Activated CD4-positive, alpha-beta T cell treated with anti-CD3 and anti-CD28 coated beads, Interleukin-2, Interleukin-6, amounts not matched to agents 100 ng/mL and 50 ng/mL, durations not matched to agents 16 hours and 8 hours (primary cell): ENCODE results near the gene FXYD6.

Source experiments
- DNase-seq: peaks from one replicate; pipeline ENCODE4 v3.0.0-alpha.2; 2020

Gene FXYD6

DNA sequence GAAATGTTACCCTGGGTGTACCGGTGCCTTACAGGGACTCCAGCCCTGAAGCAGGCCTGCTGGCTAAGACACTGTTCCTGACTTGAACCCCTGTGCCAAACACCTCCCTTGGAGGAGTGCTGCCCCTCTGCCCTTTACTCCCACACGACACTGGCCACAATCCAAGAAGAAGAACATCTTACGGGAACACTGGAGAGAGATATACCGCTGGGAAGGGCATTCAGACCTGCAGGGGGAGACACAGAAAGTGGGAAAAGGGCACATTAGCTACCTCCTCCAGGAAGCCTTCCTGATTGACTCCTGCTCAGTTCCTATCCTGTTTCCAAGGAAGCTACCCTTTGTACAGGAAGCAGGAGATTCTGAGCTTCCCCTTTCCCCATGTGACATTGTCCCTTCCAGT, 34.1 kb upstream of the FXYD6 start:
- no peak for DNase-seq

GRCh38 chr11:117909611-117910382, 33.3 kb upstream of the FXYD6 start:
- no peak for DNase-seq

GRCh38 chr11:117908959-117909610, 32.6 kb upstream of the FXYD6 start:
- no peak for DNase-seq

DNA sequence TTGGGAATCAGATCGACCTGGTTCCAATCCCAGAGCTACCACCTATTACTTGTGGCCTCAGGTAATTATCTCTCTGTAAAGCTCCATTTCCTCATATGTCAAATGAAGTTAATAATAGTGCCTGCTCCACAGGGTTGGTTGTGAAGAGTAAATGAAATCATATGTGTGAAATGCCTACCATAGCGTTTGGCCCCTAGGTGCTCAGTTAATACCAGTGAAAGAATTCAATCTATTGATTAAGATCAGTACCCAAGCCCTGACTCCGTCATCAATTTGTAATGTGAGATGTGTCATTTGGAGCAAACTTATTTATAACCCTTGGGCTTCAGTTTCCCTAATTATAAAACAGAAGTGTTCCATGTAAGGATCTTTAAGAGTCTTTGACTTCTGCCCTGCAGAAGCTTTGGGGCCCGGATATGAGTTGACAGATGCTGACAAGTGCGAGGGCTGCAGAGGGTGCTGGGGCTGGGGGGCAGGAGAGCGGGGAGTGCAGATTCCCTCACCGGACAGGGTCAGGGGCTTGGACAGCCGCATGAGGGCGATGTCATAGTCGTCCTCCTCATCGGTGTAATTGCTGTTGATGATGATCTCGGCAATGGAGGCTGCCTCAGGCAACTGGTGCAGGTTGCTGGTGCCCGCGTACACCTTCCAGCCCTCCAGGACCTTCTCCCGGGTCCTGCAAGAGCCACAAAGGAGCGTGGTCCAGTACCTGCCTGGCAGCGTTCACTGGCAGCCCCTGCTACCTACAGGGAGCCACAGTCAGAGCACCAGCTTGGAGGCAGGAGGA, 31.8 kb upstream of the FXYD6 start:
- no peak for DNase-seq

DNA sequence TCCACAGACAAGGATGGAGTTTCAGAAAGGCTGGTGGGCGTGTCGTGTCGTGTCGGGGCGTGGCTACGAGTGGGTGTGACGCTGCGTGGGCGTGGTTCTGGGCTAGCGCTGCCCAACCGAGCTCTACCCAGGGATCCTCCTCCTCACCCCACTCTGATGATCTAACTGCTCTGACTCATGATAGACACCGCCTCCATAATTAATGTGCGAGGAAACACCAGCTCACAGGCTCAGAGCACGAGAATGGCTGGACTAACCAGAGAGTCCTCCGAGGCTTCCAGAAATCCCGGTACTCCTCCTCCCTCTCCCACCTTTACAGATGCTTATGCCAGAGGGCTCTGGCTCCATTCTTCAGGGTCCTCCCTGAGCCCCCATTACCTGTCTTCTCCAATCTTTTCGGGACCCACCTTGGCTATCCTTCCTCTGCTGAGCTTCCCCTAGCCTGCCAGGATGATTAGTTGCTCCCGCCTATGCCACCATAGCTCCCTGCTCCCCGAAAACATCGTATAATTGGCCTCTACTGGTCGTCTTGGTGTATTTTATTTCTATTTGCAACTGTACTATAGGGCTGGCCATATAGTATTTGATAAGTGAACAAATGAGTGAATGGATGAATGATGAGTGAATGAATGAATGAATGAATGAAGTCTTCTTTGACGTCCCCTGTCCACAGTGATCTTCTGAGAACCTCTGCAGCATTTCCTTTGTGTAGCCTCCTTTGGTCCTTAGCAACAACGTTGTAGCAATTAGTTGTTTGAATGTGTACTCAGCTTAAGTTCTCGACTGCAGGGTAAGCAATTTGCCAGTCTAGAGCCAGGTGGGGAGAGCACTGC, 31.0 kb upstream of the FXYD6 start:
- DNase-seq, result peak; percentile 83

- DNase-seq, result no peak
Measured at GRCh38 chr11:117906710-117907109, 30.3 kb upstream of the FXYD6 start.

- no peak for DNase-seq
Measured at GRCh38 chr11:117906126-117906525, 29.7 kb upstream of the FXYD6 start.

GRCh38 chr11:117905524-117905923, 29.1 kb upstream of the FXYD6 start:
- no peak for DNase-seq

DNA sequence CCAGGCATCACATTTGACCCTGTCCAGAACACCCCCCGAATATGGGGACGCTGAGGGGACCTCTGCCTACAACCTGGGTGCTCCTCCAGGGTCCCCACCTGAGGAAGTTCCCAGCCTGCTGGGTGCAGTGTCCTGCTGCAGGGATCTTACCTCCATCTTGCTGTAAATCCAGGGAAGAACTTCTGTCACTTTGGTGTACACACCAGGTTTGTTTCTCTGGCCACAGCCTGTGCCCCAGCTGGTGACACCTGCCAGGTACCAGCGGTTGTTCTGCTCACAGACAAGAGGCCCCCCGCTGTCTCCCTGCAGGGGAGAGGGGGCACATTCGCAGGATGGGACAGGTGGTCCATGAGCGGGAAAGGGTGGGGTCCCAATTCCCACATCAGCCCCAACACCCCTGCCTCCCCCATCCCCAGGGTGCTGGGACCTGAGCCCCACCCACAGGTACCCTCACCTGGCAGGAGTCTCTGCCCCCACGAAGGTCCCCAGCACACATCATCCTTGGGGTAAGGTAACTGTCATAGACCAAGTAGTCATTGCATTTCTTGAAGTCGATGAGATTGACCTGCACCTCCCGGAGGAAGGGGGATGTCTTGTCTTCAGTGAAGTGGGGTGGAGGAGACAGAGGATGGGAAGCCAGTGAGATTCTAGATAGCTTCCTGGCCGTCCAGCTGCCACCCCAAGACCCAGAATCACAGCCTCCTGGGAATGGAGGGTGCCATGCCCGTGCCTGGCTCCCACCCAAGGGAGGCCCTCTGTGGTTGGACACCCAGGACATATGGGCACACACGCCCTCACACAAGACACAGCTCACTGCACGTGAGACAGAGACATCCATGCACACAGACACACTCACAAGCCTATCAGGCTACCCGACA, 27.3 kb upstream of the FXYD6 start:
- no peak for DNase-seq

DNA sequence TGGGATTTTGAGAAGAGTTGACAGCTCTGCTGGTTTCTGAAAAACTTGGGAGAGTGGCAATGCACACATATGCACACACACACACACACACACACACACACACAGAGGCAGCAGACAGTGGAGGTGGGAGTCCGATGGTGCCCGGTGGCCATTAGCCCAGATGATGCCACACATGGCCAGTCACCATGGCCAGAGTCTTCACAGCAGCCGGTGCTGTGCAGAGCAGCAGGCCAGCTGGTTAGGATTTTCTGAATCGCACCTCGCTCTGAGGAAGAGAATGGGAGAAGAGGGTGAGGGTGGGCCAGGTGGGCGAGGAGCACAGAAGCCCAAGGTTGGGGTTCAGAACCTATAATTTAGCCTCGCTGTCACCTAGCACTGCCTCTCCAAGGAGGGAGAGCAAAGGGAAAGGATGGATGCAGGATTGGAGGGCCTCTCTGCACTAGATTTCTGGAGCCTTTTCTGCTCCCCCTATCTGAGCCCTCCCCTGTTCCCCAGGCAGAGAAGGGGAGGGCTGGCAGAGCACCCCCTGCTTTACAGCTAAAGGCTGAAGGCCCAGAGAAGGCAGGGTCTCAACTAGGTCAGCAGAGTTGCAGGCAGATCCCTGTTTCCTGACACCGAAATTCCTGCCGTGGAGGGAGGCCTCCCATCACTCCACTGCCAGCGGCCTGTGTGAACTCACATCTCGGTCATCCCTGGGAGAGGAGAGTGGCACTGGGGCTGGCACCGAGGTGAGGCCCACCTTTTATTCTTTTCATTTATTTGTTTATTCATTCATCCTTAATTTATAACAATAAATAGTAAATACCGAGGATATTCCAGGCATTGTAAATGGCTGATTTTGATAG, 25.8 kb upstream of the FXYD6 start:
- no peak for DNase-seq

- no peak for DNase-seq
Measured at GRCh38 chr11:117901601-117902000, 25.1 kb upstream of the FXYD6 start.

DNA sequence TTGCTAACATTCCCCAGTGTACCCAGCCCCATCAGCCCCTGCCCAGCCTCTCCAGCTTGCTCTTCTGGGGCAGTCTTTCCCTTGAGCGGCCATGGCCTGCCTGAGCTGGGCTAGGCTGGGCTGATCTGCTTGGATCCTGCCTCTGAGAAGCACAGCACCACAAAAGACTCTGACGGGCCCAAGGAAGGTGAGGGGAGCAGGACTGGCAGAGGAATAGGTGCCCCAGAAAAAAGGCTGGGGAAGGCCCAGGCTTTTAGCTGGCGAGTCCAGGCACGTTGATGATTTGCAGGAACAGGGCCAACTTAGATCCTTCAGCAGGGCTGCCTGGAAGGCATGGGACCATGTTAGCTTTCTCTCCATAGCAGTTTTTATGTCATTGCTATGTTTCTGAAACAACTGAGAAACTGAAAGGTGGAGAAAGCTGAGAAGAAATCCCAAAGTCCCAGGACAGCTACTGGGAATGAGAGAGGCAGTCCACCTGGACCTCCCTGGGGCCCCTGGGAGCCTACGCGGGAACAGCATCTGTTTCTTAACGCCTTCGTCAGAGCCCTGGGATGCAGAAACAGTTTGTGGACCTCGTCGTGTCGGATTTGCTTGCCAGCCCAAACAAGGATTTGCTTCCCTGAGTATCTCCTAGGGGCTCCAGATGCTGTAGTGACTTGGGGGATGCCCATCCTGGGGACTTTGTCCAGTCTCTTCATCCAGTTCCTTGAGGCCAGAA, 24.4 kb upstream of the FXYD6 start:
- no peak for DNase-seq

GRCh38 chr11:117900121-117900648, 23.7 kb upstream of the FXYD6 start:
- DNase-seq, result no peak

GRCh38 chr11:117898059-117898458, 21.6 kb upstream of the FXYD6 start:
- DNase-seq, result no peak

- no peak for DNase-seq
Measured at GRCh38 chr11:117892651-117893050, 16.2 kb upstream of the FXYD6 start.

GRCh38 chr11:117891362-117891761, 14.9 kb upstream of the FXYD6 start:
- no peak for DNase-seq

GRCh38 chr11:117888139-117888566, 11.7 kb upstream of the FXYD6 start:
- no peak for DNase-seq

DNA sequence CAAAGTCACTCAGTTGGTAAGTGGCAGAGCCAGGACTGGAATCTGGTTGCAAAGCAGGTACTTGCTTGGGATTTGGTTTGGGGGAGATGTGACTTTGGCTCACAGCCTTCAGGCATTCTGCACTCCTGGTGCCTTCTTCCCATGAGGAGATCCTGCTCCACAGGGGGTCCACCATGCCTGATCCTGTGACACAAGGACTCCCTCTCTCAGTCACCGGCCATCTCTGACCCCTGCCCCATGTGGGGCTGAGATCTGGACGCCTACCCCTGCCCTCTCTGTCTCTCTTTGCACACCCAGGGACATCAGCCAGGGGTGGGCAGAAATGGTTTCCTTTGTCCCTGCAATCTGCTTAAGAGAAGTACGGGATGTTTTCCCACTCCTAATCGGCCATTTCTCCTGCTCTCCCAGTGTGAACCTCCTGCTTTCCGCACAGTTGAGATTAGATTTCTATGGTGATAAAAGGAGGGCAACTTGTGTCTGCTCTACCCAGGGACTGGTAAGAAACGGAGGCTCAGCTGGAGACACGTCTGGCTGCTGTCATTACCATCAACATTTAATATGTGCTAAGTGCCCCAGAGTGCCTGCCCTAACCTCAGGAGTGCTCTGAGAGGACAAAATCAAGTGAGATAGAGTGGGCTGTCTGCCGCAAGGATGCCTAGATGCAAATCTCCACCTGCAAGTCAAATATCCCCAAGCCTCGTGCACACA, 11.1 kb upstream of the FXYD6 start:
- no peak for DNase-seq

- no peak for DNase-seq
Measured at GRCh38 chr11:117885777-117886176, 9.3 kb upstream of the FXYD6 start.
